ENCODE measurements around the gene SIK3. TPM values are rescaled to one million over a fixed set of nuclear protein-coding genes. Genes with fewer than 3 reads are reported as not detected.
"Not testable (repeated sequence)": the region's sequence is repeated elsewhere in the genome, so short reads cannot be mapped to it uniquely, and the experiment has no call there.

The SIK3 gene
- total RNA-seq, 1 donor from 2014 or later: 24.4 TPM

- Histone ChIP-seq H3K4me2 (no peak overlapping the region), H4K20me1 (ENCODE audit: low read depth) (peaks cover 47% of the 10 kb centered on the region), H3K9me3 (ENCODE audit: low read depth) (no peaks in the 10 kb centered on the region), H3K9ac (no peak overlapping the region), H3K79me2 (ENCODE audit: low read depth) (peaks cover 85% of the 10 kb centered on the region), H3K4me3 (no peak overlapping the region), H3K4me1 (peaks cover 7% of the 10 kb centered on the region), H3K27me3 (no peaks in the 10 kb centered on the region), H3K36me3 (no peaks in the 10 kb centered on the region), H3F3A (ENCODE audit: low read depth) (no peaks in the 10 kb centered on the region), H3K27ac (no peak overlapping the region), H2AFZ (replicated peaks) (no peak overlapping the region)
- TF ChIP-seq EZH2 (IDR thresholded peaks at IDR 0.05): no peak
- TF ChIP-seq CTCF (IDR thresholded peaks at IDR 0.05): no peak
- no peak for TF ChIP-seq EZH2phosphoT487 (IDR thresholded peaks at IDR 0.05)
- Mint-ChIP-seq H3K4me3 (no peak overlapping the region), H3K27ac (no peak overlapping the region), H3K27me3 (ENCODE audit: insufficient read depth, low read depth) (no peaks in the 10 kb centered on the region), H3K36me3 (peaks cover 2% of the 10 kb centered on the region), H3K9me3 (no peaks in the 10 kb centered on the region), H3K4me1 (peaks cover 13% of the 10 kb centered on the region)
- no peak for DNase-seq (ENCODE audit: low spot score)
Measured at GRCh38 chr11:117026593-117027330, 71.5 kb downstream of the SIK3 start.

- Histone ChIP-seq H3K4me1 (peaks cover 21% of the 10 kb centered on the region), H3K79me2 (ENCODE audit: low read depth) (peaks cover 95% of the 10 kb centered on the region), H4K20me1 (ENCODE audit: low read depth) (peaks cover 56% of the 10 kb centered on the region)
- H3K36me3 ChIP-seq; H3F3A ChIP-seq (ENCODE audit: low read depth); H3K27me3 Mint-ChIP-seq (ENCODE audit: insufficient read depth, low read depth); H3K9me3 ChIP-seq (ENCODE audit: low read depth); H3K4me3 ChIP-seq; H3K27ac ChIP-seq; H3K9ac ChIP-seq; H3K4me3 Mint-ChIP-seq; H3K36me3 Mint-ChIP-seq; H3K27me3 ChIP-seq; H2AFZ ChIP-seq (replicated peaks); DNase-seq (ENCODE audit: low spot score); H3K9me3 Mint-ChIP-seq; H3K4me2 ChIP-seq; H3K27ac Mint-ChIP-seq: not testable (repeated sequence)
- peaks cover 26% of the 10 kb centered on the region for H3K4me1 Mint-ChIP-seq
Measured at GRCh38 chr11:117023707-117024106, 74.5 kb downstream of the SIK3 start.

GRCh38 chr11:117023178-117023577 lies 75.0 kb downstream of the SIK3 start:
- no peak for DNase-seq (ENCODE audit: low spot score)
- Mint-ChIP-seq H3K4me3 (no peak overlapping the region), H3K4me1 (peaks cover 26% of the 10 kb centered on the region), H3K27me3 (ENCODE audit: insufficient read depth, low read depth) (peaks cover 2% of the 10 kb centered on the region), H3K9me3 (no peaks in the 10 kb centered on the region), H3K27ac (no peak overlapping the region), H3K36me3 (peaks cover 3% of the 10 kb centered on the region)
- Histone ChIP-seq H3K9me3 (ENCODE audit: low read depth) (no peaks in the 10 kb centered on the region), H3K27ac (no peak overlapping the region), H4K20me1 (ENCODE audit: low read depth) (peaks cover 57% of the 10 kb centered on the region), H3K4me3 (no peak overlapping the region), H3K4me2 (no peak overlapping the region), H3F3A (ENCODE audit: low read depth) (no peaks in the 10 kb centered on the region), H3K4me1 (peaks cover 21% of the 10 kb centered on the region), H3K9ac (no peak overlapping the region), H2AFZ (replicated peaks) (no peak overlapping the region), H3K27me3 (no peaks in the 10 kb centered on the region), H3K36me3 (no peaks in the 10 kb centered on the region), H3K79me2 (ENCODE audit: low read depth) (peaks cover 95% of the 10 kb centered on the region)
- TF ChIP-seq EZH2 (IDR thresholded peaks at IDR 0.05): no peak
- TF ChIP-seq CTCF (IDR thresholded peaks at IDR 0.05): no peak
- no peak for TF ChIP-seq EZH2phosphoT487 (IDR thresholded peaks at IDR 0.05)

- Histone ChIP-seq H2AFZ (replicated peaks) (no peak overlapping the region), H3K4me2 (no peak overlapping the region), H3K36me3 (no peaks in the 10 kb centered on the region), H3F3A (ENCODE audit: low read depth) (no peaks in the 10 kb centered on the region), H3K79me2 (ENCODE audit: low read depth) (peaks cover 95% of the 10 kb centered on the region), H3K4me3 (no peak overlapping the region), H3K27ac (no peak overlapping the region), H3K9me3 (ENCODE audit: low read depth) (no peaks in the 10 kb centered on the region), H4K20me1 (ENCODE audit: low read depth) (peaks cover 59% of the 10 kb centered on the region), H3K4me1 (peaks cover 21% of the 10 kb centered on the region), H3K9ac (no peak overlapping the region), H3K27me3 (no peaks in the 10 kb centered on the region)
- H3K9me3 Mint-ChIP-seq: no peaks in the 10 kb centered on the region
- H3K27me3 Mint-ChIP-seq (ENCODE audit: insufficient read depth, low read depth): peaks cover 2% of the 10 kb centered on the region
- H3K27ac Mint-ChIP-seq: no peak overlapping the region
- TF ChIP-seq EZH2phosphoT487 (IDR thresholded peaks at IDR 0.05) (no peak), CTCF (IDR thresholded peaks at IDR 0.05) (no peak), EZH2 (IDR thresholded peaks at IDR 0.05) (no peak)
- peaks cover 3% of the 10 kb centered on the region for H3K36me3 Mint-ChIP-seq
- no peak overlapping the region for H3K4me3 Mint-ChIP-seq
- H3K4me1 Mint-ChIP-seq: peaks cover 26% of the 10 kb centered on the region
- DNase-seq (ENCODE audit: low spot score): no peak
Measured at GRCh38 chr11:117022526-117022925, 75.7 kb downstream of the SIK3 start.

All from neural progenitor cell (in vitro differentiated cells).